ENCODE data around the gene PRR5L.

Gene PRR5L

GRCh38 chr11:36349351-36350136 is 53.5 kb downstream of the PRR5L start:
- TF ChIP-seq CTCF (IDR thresholded peaks at IDR 0.05; ENCODE audit: extremely low read depth, insufficient read depth, missing control alignments): no peak
- in situ Hi-C loops (cut with MboI; ENCODE audit: low pct_unique_long_range_greater_than_20kb, low sequenced_read_pairs, unreplicated experiment): no loop called here
- DNase-seq (ENCODE audit: low spot score): no peak

GRCh38 chr11:36350137-36350513 is 54.0 kb downstream of the PRR5L start:
- DNase-seq (ENCODE audit: low spot score): no peak
- in situ Hi-C loops (cut with MboI; ENCODE audit: low pct_unique_long_range_greater_than_20kb, low sequenced_read_pairs, unreplicated experiment): no loop called here
- no peak for TF ChIP-seq CTCF (IDR thresholded peaks at IDR 0.05; ENCODE audit: extremely low read depth, insufficient read depth, missing control alignments)

GRCh38 chr11:36352922-36353321 is 56.8 kb downstream of the PRR5L start:
- no peak for TF ChIP-seq CTCF (IDR thresholded peaks at IDR 0.05; ENCODE audit: extremely low read depth, insufficient read depth, missing control alignments)
- DNase-seq (ENCODE audit: low spot score): no peak
- in situ Hi-C loops (cut with MboI; ENCODE audit: low pct_unique_long_range_greater_than_20kb, low sequenced_read_pairs, unreplicated experiment): no loop called here

GRCh38 chr11:36354221-36355003 is 58.3 kb downstream of the PRR5L start:
- TF ChIP-seq CTCF (IDR thresholded peaks at IDR 0.05; ENCODE audit: extremely low read depth, insufficient read depth, missing control alignments): no peak
- in situ Hi-C loops (cut with MboI; ENCODE audit: low pct_unique_long_range_greater_than_20kb, low sequenced_read_pairs, unreplicated experiment): no loop called here
- peak; percentile 56 for DNase-seq (ENCODE audit: low spot score)

GRCh38 chr11:36356201-36356600 is 60.1 kb downstream of the PRR5L start:
- peak; percentile 38 for DNase-seq (ENCODE audit: low spot score)
- in situ Hi-C loops (cut with MboI; ENCODE audit: low pct_unique_long_range_greater_than_20kb, low sequenced_read_pairs, unreplicated experiment): no loop called here
- no peak for TF ChIP-seq CTCF (IDR thresholded peaks at IDR 0.05; ENCODE audit: extremely low read depth, insufficient read depth, missing control alignments)

- in situ Hi-C loops (cut with MboI; ENCODE audit: low pct_unique_long_range_greater_than_20kb, low sequenced_read_pairs, unreplicated experiment): no loop called here
- no peak for DNase-seq (ENCODE audit: low spot score)
- TF ChIP-seq CTCF (IDR thresholded peaks at IDR 0.05; ENCODE audit: extremely low read depth, insufficient read depth, missing control alignments): no peak
Observed at GRCh38 chr11:36357831-36358230, 61.7 kb downstream of the PRR5L start.

Data from GM13977 (cell line).